ENCODE results near the gene ZSWIM6.

DNA sequence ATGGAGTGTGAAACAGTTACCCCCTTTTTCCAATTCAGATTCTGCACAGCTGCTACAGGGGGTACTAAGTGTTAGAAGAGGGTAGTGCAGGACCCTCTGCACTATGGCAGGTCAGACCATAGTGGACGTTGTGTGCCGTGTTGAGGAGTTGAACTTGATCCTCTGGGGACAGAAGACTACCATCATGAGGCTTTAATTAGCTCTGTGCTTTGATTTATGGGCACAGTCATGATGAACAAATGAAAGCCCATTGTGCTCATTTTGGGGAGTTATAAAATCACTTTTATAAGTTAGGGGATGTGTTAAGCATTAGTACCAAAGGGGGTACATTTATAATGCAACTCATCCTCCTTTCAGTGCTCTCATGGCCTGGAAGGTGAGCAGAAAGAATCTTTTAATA, 62.7 kb downstream of the ZSWIM6 start:
- TF ChIP-seq, protein P1, sequence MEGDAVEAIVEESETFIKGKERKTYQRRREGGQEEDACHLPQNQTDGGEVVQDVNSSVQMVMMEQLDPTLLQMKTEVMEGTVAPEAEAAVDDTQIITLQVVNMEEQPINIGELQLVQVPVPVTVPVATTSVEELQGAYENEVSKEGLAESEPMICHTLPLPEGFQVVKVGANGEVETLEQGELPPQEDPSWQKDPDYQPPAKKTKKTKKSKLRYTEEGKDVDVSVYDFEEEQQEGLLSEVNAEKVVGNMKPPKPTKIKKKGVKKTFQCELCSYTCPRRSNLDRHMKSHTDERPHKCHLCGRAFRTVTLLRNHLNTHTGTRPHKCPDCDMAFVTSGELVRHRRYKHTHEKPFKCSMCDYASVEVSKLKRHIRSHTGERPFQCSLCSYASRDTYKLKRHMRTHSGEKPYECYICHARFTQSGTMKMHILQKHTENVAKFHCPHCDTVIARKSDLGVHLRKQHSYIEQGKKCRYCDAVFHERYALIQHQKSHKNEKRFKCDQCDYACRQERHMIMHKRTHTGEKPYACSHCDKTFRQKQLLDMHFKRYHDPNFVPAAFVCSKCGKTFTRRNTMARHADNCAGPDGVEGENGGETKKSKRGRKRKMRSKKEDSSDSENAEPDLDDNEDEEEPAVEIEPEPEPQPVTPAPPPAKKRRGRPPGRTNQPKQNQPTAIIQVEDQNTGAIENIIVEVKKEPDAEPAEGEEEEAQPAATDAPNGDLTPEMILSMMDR (conservative IDR thresholded peaks at IDR 0.05; ENCODE audit: low read depth, low read length) = no peak
- no peak for TF ChIP-seq POLR2A (IDR thresholded peaks at IDR 0.05; ENCODE audit: low read depth, low read length)
- no peak for TF ChIP-seq MAZ (IDR thresholded peaks at IDR 0.05; ENCODE audit: borderline replicate concordance, low read depth, low read length)
- TF ChIP-seq RCOR1 (IDR thresholded peaks at IDR 0.05; ENCODE audit: insufficient replicate concordance, low read length) = no peak
- TF ChIP-seq, protein P2, sequence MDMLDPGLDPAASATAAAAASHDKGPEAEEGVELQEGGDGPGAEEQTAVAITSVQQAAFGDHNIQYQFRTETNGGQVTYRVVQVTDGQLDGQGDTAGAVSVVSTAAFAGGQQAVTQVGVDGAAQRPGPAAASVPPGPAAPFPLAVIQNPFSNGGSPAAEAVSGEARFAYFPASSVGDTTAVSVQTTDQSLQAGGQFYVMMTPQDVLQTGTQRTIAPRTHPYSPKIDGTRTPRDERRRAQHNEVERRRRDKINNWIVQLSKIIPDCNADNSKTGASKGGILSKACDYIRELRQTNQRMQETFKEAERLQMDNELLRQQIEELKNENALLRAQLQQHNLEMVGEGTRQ (IDR thresholded peaks at IDR 0.05; ENCODE audit: low read depth, low read length) = no peak
- TF ChIP-seq SMC3 (IDR thresholded peaks at IDR 0.05; ENCODE audit: low read depth, low read length) = no peak
- no peak for TF ChIP-seq MXI1 (IDR thresholded peaks at IDR 0.05; ENCODE audit: borderline replicate concordance, low read depth, low read length)
- TF ChIP-seq FOS (IDR thresholded peaks at IDR 0.05; ENCODE audit: low read depth, low read length) = no peak
- TF ChIP-seq RAD21 (IDR thresholded peaks at IDR 0.05; ENCODE audit: low read length) = no peak
- no peak for TF ChIP-seq CEBPB (IDR thresholded peaks at IDR 0.05; ENCODE audit: low read depth, low read length)
- TF ChIP-seq CHD1 (IDR thresholded peaks at IDR 0.05; ENCODE audit: low read depth, low read length) = no peak
- TF ChIP-seq BHLHE40 (IDR thresholded peaks at IDR 0.05; ENCODE audit: low read depth, low read length) = no peak
- no peak for TF ChIP-seq RFX5 (IDR thresholded peaks at IDR 0.05; ENCODE audit: low read depth, low read length)
- TF ChIP-seq, protein P3, sequence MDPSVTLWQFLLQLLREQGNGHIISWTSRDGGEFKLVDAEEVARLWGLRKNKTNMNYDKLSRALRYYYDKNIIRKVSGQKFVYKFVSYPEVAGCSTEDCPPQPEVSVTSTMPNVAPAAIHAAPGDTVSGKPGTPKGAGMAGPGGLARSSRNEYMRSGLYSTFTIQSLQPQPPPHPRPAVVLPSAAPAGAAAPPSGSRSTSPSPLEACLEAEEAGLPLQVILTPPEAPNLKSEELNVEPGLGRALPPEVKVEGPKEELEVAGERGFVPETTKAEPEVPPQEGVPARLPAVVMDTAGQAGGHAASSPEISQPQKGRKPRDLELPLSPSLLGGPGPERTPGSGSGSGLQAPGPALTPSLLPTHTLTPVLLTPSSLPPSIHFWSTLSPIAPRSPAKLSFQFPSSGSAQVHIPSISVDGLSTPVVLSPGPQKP (IDR thresholded peaks at IDR 0.05; ENCODE audit: borderline replicate concordance, low read depth, low read length) = no peak
